Left renal pelvis (tissue), 4 donors: ENCODE measurements around the gene SMURF1. TPM values are rescaled to one million over a fixed set of nuclear protein-coding genes. Genes with fewer than 3 reads are reported as not detected.

ENCODE experiments used
- DNase-seq, 4 donors: peaks; one replicate each; pipeline ENCODE4 v3.0.0-alpha.2; 2013; ENCODE audit warnings: low read depth in 4 of 4, low spot score in 3 of 4
- polyA plus RNA-seq, 4 donors: library from polyadenylated mRNA; unstranded; fragments of 120-200 nt; gene quantifications; one replicate each; pipeline ENCODE4 v1.2.1, GENCODE V29; 2013; ENCODE audit not compliant: insufficient read length in 4 of 4

Gene SMURF1
- polyA plus RNA-seq, 4 donors: 14.7 to 17.8 (median 16.7) TPM

DNA sequence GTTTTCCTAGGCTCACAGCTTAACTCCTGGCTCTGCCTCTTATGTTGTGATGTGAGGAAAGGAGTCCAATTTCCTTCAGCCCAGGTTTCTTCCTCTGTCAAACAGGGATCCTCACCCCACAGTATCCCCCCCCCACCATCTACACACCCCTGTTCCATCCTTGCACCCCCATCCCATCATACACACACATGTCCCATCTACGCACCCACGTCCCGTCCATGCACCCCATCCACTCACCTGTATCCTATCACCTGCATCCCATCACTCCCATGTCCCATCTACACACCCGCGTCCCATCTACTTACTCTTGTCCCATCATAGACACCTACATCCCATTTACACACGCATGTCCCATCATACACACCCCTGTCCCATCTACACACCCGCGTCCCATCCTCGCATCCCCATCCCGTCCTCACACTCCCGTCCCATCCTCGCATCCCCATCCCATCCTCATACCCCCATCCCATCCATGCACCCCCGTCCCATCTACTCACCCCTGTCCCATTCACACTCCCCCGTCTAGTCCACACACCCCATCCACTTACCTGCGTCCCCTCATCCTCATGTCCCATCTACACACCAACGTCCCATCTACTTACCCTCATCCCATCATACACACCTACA is 148.3 kb downstream of the SMURF1 start:
- no peak for DNase-seq

DNA sequence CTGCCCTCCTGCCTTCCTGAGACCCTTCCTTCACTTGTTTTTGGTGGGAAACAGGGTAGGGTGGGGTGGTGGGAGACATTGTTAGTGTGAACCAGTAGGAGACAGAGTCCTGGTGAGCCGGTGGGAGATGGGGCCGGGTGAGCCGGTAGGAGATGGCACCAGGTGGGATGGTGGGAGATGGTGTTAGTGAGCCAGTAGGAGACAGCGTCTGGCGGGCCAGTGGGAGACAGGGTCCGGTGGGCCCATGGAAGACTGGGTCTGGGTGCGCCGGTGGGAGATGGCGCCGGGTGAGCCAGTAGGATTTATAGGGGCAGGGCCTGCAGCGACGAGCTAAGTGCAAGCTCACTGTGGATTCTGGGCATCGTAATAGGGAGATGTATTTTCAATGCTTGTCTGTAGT is 148.8 kb downstream of the SMURF1 start:
- DNase-seq: no peak

DNA sequence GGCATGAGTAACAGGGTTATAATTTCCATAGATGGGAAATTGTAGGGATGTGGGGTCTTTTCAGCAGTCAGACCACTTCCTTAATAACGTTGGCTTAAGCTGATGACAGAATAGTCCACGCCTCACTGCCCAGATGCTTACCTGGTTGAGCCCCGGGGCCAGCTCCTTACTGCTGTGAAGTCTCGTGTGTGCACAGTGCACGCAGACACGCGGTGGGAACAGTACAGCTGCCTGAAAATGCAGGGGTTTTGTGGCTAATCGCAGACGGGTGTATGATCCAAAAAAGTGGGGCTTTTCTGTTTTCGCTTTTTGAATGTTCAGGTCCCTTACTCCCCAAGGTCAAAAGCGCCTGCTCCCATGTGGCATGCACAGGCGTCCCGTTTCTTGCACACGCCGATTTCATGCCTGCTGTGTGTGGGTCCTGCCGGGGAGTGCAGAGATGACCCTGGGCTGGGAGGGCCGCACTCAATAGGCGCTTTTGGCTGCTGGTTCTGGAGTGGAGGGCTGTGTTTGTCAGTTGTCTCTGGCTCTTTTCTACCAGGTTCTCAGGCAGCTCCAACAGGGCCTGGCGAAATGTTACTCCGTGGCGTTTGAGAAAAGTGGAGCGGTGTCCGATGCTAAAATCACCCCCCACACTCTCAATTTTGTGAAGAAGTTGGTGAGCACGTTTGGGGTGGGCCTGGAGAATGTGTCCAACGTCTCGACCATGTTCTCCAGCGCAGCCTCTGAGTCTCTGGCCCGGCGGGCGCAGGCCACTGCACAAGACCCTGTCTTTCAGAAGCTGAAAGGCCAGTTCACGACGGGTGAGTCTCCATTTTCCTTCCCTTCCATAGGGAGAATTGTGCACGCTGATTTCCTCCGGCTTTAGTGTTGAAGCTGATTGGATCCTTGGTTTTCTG is 149.6 kb downstream of the SMURF1 start:
- no peak for DNase-seq

DNA sequence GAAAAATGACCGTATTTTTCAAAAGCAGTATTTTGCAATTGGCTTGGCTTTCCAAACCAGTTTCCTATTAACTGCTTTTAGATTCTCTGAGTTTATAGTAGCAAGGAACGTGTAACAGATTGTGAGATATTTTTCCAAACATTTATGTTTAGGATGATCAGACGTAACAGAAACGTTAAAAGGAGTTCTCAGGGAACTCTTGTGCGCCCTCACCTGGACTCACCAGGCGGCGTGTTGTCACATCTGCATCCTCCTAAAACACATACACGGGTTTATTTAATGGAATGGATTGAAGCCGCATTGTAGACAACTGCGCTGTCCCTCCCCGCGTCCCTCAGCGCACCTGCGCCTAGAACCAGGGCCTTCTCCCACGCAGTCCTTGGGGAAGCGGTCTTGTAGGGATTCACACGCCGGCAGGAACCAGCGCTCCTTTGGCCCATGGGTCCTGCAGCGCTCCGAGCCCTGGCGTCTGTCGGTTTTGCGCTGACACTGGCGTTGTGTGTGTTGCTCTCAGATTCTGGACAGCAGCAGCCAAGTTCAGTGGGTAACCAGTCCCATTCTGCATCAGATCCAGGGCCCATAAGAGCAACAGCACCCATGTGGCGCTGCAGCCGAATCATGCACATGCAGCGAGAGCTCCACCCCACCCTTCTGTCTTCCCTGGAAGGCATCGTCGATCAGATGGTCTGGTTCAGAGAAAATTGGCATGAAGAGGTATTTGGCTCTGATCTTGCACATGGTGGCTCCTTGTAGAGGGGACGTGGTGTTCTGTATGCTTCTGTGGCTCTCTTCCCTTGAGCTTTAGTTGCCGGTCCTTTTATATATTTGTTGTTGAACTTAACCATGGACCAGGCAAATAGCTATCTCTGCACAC is 150.6 kb downstream of the SMURF1 start:
- no peak for DNase-seq

DNA sequence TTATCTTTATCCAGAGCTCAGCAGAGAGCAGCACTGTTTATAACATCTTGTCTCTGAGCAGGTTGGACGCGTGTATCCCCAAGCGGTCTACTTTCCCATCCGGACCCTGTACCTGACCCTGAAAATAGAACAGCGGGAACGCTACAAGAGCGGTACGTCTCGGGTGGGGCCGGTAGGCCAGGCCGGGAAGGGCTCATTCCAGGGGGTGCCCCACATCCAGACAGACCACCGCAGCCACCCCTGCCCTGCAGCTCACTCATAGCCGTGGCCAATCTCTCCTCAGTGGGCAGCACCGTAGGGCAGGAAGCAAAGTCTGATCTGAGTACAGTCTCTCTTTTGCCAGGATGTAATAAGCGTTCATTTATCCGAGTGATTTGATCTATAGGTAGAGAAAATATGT is 151.8 kb downstream of the SMURF1 start:
- DNase-seq: no peak

DNA sequence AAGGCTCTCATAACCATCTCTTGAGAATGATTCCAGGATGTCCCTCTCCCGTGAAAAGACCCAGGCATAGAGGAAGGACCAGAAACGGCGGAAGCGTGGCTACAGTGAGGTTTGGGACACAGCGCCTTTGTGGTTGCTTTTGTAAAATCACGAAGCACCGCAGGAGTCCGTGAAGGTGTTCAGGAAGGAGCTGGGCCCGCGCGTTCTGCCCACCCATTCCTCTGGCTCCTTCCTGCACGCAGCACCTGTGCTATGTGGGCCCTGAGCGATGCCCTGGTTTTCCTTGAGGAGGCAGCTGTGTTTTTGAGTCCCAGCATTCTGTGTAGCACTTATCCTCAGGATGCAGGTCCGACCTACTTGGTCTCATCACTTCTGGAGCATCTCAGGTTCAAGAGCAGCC is 152.8 kb downstream of the SMURF1 start:
- no peak for DNase-seq

DNA sequence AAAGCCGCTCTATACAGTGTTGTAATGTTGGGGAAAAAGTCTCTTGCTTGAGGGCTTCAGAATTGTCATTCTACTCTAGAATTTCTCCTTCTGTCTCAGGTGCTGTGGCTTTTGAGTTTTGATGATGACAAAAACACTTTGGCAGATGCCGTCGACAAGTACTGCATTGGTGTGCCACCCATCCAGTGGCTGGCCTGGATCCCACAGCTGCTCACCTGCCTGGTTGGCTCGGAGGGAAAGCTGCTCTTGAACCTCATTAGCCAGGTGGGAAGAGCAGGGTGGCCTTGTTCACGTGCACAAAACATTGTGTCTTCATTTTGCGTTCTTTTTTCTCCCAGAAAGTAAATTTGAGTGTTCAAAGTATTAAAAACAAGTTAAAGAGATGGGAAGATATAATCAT is 153.6 kb downstream of the SMURF1 start:
- no peak for DNase-seq

DNA sequence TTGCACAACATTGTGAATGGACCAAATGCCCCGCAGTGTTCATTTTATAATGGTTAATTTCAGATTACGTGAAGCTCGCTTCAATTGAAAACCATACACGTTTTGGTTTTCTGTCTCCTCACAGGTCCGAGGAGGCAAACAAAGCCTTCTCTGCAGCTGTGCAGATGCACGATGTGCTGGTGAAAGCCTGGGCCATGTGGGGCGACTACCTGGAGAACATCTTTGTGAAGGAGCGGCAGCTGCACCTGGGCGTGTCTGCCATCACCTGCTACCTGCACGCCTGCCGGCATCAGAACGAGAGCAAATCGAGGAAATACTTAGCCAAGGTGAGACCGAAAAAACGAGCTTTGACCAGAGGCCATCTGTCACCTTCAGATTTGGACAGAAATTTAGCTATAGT is 155.3 kb downstream of the SMURF1 start:
- DNase-seq: no peak

DNA sequence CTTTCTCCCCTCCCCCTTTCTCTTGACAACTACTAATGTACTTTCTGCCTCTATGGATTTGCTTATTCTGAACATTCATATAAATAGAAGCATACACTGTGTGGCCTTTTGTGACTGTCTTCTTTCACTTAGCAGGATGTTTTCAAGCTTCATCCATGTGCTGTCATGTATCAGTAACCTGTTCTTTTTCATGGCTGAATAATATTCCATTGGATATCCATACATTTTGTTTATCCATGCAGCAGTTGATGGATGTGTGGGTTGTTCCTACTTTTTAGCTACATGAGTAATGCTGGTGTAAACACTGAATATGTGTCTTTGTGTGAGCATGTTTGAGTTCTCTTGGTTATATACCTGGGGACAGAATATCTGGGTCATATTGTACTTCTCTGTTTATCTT is 158.0 kb downstream of the SMURF1 start:
- no peak for DNase-seq

DNA sequence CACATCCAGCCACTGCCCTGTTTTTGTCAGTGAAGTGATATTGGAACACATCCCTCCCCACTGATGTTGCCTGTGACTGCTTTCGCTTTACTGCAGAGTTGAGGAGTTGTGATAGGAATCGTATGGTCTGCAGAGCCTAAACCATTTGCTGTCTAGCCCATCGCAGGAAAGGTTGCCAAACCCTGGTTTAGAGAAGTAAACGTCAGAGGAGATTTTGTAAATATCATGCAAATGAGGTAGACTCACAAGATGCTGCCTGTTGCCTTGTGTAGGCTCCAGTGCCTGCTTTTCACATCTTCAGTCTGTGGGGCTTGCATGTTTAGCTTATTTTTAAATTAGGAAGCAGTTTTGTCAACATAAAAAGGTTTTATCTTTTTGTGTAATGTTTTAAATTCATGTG is 158.5 kb downstream of the SMURF1 start:
- no peak for DNase-seq

DNA sequence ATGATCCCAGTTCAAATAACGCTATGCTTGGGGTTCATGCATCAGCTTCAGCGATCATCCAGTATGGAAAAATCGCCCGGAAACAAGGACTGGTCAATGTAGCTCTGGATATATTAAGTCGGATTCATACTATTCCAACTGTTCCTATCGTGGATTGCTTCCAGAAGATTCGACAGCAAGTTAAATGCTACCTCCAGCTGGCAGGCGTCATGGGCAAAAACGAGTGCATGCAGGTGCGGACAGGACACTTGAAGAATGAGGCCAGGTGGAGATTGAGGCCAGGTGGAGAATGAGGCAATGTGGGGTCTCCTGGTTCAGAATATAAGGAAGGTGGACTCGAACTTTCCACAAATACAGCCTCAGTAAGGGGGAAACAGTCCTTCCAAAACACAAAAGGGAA is 159.8 kb downstream of the SMURF1 start:
- DNase-seq: no peak

DNA sequence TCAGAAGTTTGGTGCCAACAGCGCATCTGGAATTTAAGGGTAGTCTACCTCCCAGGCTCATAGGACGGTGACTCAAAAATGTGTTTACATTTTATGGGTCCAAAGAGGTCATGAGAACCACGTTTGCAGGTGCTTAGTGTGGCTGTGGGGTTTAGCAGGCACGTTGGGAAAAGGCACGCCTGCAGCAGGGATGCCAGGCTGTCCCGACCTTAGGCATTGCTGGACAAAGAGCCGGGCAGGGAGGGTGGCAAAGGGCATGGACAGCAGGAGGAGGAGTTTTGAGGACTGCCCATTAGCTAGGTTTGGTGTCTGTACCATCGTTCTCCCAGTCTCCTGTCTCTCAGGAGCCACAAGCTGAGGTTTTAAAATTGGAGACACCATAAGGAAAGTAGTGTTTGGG is 161.2 kb downstream of the SMURF1 start:
- DNase-seq: no peak

DNA sequence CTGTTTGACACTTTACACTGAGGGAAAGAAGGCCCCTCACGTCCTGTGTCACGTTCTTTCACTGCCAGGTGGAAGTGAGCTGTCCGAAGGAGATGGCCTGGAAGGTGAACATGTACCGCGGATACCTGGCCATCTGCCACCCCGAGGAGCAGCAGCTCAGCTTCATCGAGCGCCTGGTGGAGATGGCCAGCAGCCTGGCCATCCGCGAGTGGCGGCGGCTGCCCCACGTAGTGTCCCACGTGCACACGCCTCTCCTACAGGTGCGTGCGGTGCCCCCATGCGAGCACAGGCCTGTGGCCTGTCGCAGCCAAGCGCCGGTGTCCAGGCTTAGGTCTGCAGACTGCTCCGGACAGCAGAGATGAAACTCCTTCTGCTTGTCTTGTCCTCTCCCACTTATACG is 162.2 kb downstream of the SMURF1 start:
- DNase-seq: no peak

DNA sequence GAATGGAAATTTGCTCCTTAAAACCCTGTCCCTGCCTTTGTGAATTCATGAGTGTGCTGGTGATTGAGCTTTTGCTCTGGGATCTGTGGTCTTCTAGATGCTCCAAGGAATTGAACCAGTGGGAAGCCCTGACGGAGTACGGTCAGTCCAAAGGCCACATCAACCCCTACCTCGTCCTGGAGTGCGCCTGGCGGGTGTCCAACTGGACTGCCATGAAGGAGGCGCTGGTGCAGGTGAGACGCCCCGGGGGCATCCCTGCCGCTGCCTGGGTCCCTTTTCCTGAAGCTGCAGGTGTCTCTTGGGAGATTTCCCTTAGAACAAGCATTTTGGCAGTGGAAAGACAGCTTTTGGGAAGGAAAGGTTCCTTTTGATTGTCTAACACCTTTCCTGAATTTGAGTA is 165.2 kb downstream of the SMURF1 start:
- DNase-seq: no peak

Other genes starting within 250 kb of the SMURF1 start
- not detected for gene KPNA7, start 64.0 kb upstream of the SMURF1 start, polyA plus RNA-seq
- gene MYH16, start 128.7 kb upstream of the SMURF1 start, polyA plus RNA-seq: under 1 TPM in 2 of 4 donors, not detected in 2; 0.03 to 0.50 TPM
- 100 to 1,000 TPM in 3 of 4 donors, 10 to 100 TPM in 1; 98.0 to 109 (median 106) TPM for gene ARPC1A, start 181.8 kb upstream of the SMURF1 start, polyA plus RNA-seq
- 10 to 100 TPM; 26.5 to 47.6 (median 34.2) TPM for gene ARPC1B, start 230.6 kb upstream of the SMURF1 start, polyA plus RNA-seq